COLO668 (cell line): ENCODE results near the gene SH3BGRL3.
"Not testable (repeated sequence)": the region's sequence is repeated elsewhere in the genome, so short reads cannot be mapped to it uniquely, and the experiment has no call there.

Experiments
- DNase-seq: peaks from one replicate; lab custom pipeline; 2025; ENCODE audit not compliant: unreplicated experiment; lab: John Stamatoyannopoulos, UW

SH3BGRL3 gene

DNA sequence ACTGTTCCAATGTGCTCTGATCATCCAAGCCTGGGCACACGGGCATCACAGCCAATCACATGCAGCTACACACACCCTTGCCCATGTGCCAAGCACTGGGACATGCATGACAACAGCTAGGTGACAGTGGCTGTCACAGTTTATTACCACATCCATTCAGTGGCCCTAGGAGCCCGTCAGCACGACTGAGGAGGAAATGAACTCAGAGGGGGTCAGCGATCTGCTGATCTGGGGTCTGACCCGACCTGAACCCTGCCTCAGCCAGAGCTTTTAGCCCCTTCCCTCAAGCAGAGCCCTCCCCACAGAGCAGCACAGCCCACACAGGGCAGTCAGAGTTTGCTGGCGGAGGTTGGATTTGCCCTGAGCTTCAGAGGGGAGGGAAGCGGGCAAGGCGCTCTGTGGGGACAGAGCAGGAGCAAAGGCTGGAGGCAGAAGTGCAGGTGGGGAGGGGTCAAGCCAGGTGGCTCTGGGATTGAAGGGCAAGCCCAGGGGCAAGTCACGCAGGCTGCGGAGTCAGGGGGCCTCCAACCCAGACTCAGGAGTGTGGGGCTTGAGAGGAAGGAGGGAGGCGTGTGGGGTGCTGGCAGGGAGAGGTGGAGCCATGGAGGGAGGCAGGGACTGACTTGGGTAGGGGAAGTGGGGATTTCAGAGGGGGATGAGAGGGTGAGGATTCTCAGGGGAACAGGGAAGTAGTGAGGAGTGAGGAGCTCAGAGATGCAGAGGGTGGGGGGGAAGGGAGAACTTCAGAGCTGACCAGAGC is 10.4 kb downstream of the SH3BGRL3 start:
- no peak for DNase-seq

DNA sequence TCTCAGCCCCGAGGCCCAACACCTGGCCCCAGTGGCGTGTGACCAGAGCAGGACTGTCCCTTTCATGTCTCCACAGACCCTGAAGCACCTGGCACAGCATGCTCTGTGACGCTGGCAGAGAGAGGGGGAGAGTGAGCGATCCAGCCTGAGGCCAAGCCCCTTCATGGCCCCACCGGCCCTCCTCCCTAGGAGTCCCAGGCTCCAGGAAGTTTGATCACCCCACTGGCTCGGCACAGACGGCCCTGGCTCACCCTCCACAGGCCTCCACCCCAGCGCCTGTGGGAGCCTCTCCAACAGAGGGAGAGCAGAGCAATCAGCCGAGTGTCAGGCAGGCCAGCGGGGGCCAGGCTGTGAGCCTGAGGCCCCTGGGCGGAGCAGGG is 11.0 kb downstream of the SH3BGRL3 start:
- DNase-seq = no peak

DNA sequence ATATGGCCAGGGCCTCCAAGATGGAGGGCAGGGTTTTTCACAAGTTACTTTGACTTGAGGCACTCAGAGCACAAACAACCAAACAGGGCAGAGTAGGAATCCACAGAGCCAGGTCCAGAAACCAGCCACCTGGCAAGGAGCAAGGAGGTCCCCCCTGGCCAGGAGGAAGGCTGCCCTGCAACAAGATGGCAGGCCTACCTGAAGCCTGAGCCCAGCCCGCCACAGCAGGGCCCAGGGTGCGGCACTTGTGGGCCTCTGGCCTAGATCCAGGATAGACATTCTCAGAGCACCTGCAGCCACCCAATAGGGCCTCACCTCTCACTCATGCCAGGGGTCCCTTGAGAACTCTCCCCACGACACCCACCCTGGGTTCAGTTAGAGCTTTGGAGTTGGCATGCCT is 11.5 kb downstream of the SH3BGRL3 start:
- DNase-seq = no peak

DNA sequence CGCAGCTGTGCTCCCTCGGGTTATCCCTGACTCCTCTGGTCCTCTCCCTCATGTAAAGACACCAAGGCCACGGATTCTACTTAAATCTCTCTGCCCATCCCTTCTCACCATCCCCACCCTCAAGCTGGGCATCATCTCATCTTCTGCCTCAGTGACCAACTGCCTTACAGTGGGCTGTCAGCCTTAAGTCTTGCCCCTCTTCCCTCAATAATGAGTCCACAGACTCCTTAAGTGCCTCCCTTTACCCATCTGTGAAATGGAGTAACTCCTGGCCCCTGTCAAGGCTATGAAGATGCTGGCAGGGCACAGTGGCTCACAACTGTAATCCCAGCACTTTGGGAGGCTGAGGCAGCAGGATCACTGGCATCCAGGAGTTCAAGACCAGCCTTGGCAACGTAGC is 12.1 kb downstream of the SH3BGRL3 start:
- no peak for DNase-seq

DNA sequence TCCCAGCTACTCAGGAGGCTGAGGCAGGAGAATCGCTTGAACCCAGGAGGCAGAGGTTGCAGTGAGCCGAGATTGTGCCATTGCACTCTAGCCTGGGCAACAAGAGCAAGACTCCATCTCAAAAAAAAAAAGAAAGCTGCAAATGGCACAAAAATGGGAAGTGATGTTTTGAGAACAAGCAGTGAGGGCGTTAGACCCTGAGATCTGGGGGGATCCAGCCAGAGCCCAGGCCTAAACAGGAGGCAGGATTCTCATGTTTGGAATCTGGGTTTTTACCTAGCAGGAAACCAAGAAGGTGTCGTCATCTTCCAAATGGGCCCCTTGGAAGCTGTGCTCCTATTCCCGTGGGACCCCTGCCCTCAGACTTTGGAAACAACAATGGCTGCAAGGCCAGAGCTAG is 12.8 kb downstream of the SH3BGRL3 start:
- DNase-seq = not testable (repeated sequence)

DNA sequence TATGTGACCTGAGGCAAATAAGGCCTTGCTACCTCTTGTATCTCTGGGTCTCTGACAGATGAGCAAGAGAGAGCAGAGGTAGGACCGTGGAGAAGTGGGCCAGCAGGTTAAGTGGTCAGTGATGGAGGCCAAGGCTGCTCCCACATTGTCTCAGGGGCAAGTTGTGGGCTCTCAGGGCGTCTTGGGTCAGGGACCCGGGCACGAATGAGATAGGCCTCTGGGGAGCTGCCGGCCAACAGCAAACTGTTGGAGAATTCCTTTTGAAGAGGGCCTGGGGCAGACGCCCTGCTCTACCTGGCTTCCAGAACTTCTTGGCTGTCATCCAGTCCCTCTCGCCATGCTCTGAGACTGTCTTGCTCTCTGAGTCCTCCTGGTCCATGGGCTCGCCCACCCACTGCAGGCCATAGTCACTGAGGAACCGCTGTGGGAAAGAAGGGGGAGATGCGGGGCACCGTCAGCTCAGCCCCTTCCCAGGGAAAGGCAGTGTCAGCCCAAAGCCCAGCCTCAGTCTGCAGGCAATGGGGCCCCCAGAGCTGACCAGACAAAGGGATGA is 14.1 kb downstream of the SH3BGRL3 start:
- DNase-seq = no peak

DNA sequence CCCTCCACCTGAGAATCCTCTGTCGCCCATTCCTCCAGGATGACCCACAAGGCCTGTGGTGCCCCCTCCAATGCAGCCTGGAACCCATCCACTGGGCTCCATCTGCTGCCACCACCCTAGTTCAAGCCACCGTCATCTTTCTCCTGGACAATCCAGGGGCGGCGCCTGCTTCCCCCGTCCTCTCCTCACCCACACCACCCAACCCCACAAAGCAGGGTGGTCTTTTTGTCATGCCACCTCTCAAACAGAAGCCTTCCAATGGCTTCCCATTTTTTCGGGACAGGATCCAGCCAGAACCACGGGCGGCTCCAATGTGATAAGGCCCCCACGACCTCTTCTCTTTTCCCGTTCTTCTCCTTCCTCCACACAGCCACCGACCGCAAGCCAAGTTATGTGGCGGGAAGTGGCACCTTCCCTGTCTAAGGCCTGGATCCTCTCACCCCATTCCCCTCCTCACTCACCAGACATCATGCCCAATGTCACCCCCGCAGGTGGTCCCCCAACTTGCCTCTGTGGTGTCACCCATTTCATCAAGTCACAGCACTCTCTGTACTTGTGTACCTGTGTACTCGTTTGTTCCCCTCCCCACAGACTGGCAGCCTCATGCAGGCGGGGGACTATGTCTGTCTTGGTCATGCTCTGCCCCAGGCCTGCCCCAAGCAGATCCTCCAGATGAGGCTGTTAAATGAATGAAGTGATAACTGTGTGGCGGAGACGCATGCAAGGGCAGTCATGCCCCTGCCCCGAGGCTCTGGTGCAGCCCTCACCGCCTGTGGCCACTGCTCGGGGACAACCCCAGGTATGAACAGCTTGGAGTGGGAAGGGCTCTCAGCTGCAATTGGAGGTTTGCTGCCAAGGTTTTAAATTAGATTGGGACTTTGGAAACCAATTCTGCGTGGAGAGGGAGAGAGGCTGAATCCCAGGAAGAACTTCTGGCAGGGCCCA is 15.6 kb downstream of the SH3BGRL3 start:
- DNase-seq = no peak

DNA sequence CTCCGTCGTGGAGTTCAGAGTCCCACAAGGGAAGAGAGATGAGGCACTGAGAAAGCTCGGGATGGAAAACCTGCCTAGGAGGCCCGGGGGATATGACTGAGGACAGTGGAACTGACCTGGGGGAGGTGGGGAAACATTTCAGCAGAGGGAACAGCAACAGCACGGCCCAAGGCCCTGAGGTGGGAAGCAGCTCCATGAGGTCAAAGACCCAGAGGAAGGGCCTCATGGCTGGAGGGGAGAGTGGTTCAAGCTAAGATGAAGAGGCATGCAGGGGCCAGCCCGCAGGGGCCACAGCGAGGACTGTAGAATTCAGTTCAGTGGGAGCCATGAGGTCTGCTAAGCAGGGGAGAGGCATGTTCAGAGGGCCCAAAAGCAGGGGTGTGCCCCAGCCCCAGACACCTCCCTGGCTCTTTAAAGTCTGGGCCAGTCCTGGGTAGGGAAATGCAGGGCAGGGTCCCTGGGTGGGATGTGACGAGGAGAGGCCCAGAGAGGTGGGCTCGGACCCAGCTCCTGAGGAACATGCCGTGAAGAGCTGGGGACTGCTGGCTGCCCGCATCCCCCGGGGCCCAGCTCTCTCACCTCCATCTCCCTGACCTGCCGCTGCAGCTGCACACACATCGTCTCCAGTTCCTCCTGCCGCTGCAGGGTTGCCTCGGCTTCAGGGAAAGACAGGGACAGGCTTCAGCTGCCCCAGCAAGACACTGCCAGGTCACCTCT is 16.6 kb downstream of the SH3BGRL3 start:
- DNase-seq = no peak

DNA sequence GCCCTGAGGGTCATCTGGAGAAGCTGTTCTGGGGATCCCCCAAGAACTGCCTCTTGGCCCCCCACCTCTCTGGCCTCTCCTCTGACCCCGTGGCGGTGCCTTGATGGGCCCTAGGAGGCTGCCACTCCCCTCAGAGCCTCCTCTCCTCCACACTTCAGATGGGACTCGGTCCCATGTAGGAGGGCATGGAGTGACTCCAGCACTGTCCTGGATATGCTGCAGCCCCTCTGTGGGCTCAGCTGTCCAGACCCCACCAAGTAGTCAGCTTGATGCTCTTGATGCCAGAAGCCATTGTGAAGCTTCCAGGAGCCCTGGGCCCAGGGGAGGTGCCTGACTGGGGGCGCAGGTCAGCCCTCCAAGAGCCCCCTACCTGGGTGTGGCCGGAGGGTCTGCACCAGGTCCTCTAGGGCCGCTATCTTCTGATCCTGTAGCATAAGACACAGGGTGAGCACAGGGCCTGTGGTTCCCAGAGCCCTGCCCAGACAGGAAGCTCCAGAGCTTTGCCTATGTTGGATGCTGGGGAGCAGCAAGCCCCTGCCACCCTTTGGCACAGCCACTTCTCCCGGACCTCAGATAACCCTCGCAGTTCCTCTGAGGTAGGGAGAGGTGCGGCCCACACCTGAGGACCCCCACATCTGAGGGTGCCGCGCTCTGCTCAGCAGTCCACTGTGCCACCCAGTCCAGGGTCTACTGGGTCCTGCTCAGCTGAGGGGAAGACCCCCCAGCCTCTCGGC is 17.3 kb downstream of the SH3BGRL3 start:
- no peak for DNase-seq

DNA sequence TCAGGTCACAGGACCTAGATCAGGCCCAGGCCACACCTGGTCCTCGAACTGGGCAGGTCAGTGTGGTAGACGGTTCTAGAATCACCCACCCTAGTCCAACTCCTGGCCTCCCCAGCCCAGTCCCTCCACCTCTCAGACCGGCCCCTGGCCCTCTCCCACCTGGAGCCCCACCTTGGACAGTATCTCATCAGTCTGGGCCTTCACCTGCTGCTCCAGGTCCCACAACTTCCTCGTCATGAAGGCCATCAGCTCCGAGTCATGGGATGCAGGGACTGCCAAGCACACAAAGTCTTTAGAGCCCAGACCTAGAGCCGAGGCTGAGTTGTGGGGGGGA is 17.9 kb downstream of the SH3BGRL3 start:
- DNase-seq = no peak

DNA sequence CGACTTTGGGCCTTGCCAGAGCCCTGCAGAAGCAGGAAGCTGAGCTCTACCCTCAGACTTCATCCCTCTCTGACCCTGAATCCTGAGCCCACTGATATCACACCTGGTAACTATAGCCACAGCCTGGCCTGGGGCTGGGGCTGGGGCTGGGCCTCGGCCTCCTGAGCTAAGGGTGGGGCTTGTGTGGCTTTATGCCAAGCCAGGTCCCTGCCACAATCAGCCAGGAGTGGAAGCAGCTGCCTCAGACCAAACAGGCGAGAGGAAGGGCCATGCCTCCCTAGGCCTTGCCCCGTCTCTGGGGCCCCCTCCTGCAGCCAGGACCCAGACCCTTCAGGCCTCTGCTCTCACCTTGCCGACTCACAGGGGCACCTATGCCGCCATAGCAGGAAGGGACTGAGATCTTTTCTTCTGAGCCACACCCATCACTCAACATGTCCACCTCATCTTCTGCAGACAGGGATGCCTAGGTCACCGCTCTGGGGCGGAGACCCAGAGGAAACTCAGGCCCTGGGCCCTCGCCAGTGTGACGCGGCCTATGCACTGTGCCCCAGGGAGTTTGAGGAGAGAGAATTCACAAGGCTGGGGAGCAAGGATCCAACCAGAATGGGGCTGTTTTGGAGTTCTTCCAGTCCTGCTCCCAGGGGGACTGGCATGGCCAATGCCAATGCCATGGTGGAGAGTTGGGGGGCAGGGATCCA is 20.8 kb downstream of the SH3BGRL3 start:
- no peak for DNase-seq

DNA sequence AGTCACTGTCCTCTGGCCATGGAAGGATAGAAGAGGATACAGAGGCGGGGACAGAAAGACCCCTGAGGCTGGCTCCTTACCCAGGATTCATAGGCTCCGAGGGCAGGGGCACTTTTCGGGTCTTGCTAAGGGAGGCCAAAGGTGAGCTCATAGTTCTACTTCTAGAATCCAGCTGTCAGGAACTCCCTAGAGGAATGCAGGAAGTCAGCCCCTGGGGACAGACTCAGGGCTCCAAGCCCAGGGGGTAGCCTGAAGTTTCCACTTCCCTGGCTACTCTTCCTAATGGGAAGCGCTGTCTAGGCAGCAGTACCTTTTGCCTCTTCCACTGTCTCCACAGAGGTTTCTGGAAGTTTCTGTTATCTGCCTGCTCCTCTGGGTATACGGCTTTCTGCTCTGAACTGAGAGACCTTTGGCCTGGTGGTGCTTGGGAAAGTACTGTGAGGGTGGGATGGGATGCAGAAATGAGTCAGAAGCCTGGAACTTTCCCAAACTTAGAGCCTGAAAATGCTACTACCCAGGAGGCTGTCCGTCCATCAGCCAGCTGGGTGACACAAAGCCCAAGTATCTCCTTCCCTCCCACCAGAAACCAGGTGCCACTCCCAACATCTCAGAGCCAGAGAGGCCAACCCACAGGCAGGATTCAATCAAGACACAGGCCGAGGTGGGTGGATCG is 23.0 kb downstream of the SH3BGRL3 start:
- no peak for DNase-seq

DNA sequence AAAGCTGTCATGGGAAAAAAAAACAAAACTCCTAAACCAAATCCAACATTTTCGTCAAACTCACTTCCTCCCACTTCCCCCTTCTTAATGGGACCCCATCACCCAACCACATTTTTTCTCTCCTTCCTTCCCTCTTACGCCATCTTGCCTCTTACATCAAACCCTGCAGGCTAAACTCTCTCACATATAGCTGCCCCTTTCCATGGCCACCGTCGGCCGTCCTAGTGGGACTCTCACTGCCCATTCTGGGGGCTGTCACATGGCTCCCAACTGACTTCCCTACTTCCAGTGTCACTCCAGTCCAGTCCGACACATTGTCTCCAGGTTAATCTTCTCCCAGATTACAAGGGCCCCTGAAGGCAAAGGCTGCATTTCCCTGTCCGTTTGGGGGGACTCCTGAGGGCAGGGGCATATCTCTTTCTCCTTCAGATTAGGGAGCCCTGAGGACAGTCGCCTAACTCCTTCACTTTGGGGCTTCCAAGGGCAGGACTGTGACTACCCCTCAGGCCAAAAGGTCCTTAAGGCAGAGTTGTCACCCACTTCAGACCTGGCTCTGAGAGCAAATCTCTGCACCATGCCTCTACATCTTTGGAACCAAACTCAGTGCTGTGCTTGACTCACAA is 25.9 kb downstream of the SH3BGRL3 start:
- DNase-seq = no peak

DNA sequence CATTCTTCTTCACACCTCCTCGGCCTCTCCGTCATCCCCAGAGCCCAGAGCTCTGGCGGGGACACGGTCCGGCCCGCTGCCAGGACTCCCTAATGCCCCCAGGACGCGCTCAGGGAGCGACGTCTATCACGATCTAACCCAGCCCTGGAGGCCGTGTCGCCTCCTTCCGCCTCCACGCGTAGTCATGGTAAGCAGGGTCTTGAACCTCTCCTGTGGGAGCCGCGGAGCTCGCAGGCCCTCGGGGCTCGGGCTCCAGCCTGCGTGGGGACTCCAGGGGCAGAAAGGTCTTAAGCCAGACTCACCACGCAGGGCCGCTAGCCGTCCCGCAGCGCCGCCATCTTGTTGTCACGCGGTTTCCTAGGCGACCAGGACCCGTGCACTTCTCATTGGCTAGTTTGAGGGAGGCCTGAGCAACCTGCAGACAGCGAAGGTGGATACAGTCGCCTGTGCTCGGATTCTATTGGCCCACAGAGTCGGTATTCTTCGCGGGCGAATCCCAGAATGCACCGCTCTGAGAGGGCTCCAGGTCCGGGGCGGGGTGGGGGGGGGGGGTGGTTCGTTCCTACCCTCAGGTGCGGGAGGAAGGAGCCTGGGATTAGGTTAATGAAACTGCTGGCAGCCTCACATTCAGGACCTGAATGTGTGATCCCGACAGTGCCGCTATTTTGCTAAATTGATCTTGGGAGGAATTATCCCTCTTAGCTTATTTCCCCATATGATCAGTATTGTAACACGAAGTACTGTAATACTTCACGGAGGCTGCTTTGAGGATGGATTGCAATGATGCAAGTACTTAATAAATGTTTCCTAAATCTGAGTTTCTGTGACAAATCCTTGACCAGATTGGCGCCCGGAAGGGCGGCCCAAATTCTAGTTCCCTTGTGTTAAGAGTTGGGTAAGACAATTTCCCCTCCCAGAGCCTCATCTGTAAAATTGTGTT is 26.7 kb downstream of the SH3BGRL3 start, which contains the start of gene UBXN11:
UBXN11 (minus strand) TSS at position 347 of the 940 bp plus-strand sequence. CDS start 3,753 bp downstream, outside the sequence.
- DNase-seq = peak; percentile 99

DNA sequence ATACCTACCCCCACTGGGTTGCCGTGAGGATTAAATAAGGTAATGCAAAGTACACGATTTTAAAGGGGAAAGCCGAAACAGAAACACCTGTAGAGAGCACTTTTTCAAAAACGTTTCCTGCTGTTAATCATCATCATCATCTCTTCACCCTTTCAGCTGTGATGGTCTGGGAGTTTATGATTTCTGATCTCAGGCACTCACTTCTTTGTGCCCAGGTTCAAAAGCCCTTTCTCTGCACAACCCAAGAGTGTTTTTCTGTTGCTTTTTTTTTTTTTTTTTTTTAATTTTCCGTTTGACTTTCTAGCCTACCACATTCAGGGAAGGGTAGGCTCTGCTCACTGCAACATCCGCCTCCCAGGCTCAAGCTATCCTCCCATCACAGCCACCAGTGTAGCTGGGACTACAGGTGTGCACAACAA is 27.5 kb downstream of the SH3BGRL3 start:
- DNase-seq = no peak

DNA sequence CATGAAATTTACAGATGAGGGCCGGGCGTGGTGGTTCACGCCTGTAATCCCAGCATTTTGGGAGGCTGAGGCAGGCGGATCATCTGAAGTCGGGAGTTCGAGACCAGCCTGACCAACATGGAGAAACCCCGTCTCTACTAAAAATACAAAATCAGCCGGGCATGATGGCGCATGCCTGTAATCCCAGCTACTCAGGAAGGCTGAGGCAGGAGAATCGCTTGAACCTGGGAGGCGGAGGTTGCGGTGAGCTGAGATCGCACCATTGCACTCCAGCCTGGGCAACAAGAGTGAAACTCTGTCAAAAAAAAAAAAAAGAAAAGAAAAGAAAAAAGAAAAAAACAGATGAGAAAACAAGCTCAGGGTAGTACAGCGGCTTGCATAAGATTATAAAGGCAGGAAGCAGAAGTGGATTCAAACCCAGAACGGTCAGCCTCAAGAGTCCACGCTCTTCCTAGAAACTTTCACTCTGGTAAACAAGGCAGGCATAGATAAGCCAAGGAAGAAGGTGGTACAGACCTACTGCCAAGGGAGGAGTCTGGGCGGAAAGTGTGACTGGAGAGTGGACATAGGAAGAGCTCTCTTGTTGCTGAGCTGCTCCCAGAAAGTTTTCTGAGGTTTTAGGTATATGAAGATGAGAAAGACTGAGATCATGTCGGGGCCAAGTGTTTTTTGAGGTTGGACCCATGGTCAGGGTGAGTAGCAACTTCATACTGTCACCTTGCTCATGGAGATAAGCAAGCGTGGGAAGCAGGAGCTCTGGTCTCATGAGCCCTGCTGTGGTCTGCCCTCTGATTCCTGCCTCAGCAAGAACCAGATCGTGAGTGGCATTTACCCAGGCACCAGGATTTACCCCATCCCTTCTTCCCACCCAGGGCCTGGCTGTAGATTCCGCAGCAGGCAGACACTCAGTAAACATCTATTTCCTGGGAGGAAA is 28.3 kb downstream of the SH3BGRL3 start:
- DNase-seq = not testable (repeated sequence)

DNA sequence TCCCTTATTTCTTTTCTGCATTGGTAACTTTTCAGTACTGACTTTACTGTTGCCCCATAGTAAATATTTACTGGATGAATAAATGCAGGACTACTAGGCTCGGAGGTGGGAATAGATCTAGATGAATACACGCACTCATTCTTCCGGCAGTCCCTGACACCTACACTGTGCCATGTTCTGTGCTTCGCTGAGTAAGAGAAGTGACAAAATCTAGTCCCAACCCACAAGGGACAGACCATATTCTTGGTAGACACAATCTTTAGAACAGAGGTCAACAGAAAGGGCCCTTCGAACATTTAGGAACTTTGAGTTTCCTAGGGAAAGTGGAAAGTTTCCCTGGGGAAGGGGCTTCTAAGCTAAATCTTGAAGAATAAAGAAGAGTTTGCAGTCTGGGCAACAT is 34.6 kb downstream of the SH3BGRL3 start:
- DNase-seq = no peak
